IMR-90 (cell line): ENCODE data around the gene TRPV4.

Experiments
- CEBPB ChIP-seq: IDR thresholded peaks from 2 replicates; pipeline ENCODE4 v1.6.1; 2012; ENCODE audit warnings: low read depth, low read length, improper control_type of control experiment
- CHD1 ChIP-seq: IDR thresholded peaks from 2 replicates; pipeline ENCODE4 v1.6.1; 2012; ENCODE audit warnings: low read depth, low read length, improper control_type of control experiment
- FOS ChIP-seq: fragments of 150-350 bp; IDR thresholded peaks from 2 replicates; pipeline ENCODE4 v1.6.1; 2016; ENCODE audit warnings: low read depth, low read length
- MAFK ChIP-seq: IDR thresholded peaks from 2 replicates; pipeline ENCODE4 v1.6.1; 2012; ENCODE audit warnings: low read depth, low read length, improper control_type of control experiment
- MAZ ChIP-seq: IDR thresholded peaks from 2 replicates; pipeline ENCODE4 v1.6.1; 2012; ENCODE audit warnings: low read depth, mild to moderate bottlenecking, low read length, improper control_type of control experiment, moderate library complexity, borderline replicate concordance
- POLR2A ChIP-seq: IDR thresholded peaks from 2 replicates; pipeline ENCODE4 v1.6.1; 2012; ENCODE audit warnings: mild to moderate bottlenecking, low read depth, low read length
- RAD21 ChIP-seq: IDR thresholded peaks from 2 replicates; pipeline ENCODE4 v1.6.1; 2012; ENCODE audit warnings: low read length, improper control_type of control experiment
- RCOR1 ChIP-seq: IDR thresholded peaks from 2 replicates; pipeline ENCODE4 v1.6.1; 2012; ENCODE audit warnings: mild to moderate bottlenecking, low read length, improper control_type of control experiment; ENCODE audit not compliant: insufficient replicate concordance
- USF2 ChIP-seq: fragments of 150-350 bp; IDR thresholded peaks from 2 replicates; pipeline ENCODE4 v1.6.1; 2017; ENCODE audit warnings: mild to moderate bottlenecking, antibody characterized with exemption, low read length, low read depth
- TF ChIP-seq, protein P1 (sequence below): conservative IDR thresholded peaks from 2 replicates; pipeline ENCODE4 v1.5.1; 2012; ENCODE audit warnings: mild to moderate bottlenecking, low read depth, low read length, improper control_type of control experiment

GRCh38 chr12:109757671-109758265 lies 75.4 kb downstream of the TRPV4 start:
- TF ChIP-seq, protein P1, sequence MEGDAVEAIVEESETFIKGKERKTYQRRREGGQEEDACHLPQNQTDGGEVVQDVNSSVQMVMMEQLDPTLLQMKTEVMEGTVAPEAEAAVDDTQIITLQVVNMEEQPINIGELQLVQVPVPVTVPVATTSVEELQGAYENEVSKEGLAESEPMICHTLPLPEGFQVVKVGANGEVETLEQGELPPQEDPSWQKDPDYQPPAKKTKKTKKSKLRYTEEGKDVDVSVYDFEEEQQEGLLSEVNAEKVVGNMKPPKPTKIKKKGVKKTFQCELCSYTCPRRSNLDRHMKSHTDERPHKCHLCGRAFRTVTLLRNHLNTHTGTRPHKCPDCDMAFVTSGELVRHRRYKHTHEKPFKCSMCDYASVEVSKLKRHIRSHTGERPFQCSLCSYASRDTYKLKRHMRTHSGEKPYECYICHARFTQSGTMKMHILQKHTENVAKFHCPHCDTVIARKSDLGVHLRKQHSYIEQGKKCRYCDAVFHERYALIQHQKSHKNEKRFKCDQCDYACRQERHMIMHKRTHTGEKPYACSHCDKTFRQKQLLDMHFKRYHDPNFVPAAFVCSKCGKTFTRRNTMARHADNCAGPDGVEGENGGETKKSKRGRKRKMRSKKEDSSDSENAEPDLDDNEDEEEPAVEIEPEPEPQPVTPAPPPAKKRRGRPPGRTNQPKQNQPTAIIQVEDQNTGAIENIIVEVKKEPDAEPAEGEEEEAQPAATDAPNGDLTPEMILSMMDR = no peak
- no peak for TF ChIP-seq CHD1
- TF ChIP-seq POLR2A = no peak
- no peak for TF ChIP-seq RAD21
- no peak for TF ChIP-seq RCOR1
- TF ChIP-seq FOS = no peak
- no peak for TF ChIP-seq MAFK
- no peak for TF ChIP-seq MAZ
- TF ChIP-seq CEBPB = no peak
- no peak for TF ChIP-seq USF2
